Panc1 (cell line): ENCODE results near the gene CCDC68. TPM values are rescaled to one million over a fixed set of nuclear protein-coding genes. Genes with fewer than 3 reads are reported as not detected.

Experiments
- ATAC-seq: fragments of 200-7000 bp; cut with Tn5 transposase; 2 replicates; pipeline ENCODE4 v1.9.1; 2020; ENCODE audit warnings: mild to moderate bottlenecking, moderate library complexity
- BruUV-seq: library from RNA; stranded (reverse); fragments of 400-500 nt; replicated peaks from 2 replicates; lab custom pipeline; 2021; lab: Mats Ljungman, UMichigan
- CTCF ChIA-PET: fragments of 300-600 bp; sonication (Branson Sonifier 250); formaldehyde crosslinking; loops from one replicate; lab custom pipeline; 2022; ENCODE audit warnings: antibody characterized with exemption; lab: Charles Lee
- POLR2A ChIA-PET: fragments of 300-600 bp; sonication (Branson Sonifier 250); formaldehyde crosslinking; loops from one replicate; lab custom pipeline; 2022; ENCODE audit warnings: antibody characterized with exemption; lab: Charles Lee
- DNase-seq: peaks from one replicate; pipeline ENCODE4 v3.0.0-alpha.2; 2010; ENCODE audit warnings: low read depth, low spot score
- H3K27ac ChIP-seq: 2 replicates; pipeline ENCODE4 v1.5.1; 2011; ENCODE audit warnings: mild to moderate bottlenecking, low read length, inconsistent platforms
- H3K27me3 ChIP-seq: fragments of 200-500 bp; sonication (Bioruptor generic); 2 replicates; pipeline ENCODE4 v1.6.0; 2014; ENCODE audit warnings: low read length, inconsistent platforms; ENCODE audit not compliant: control insufficient read depth, insufficient read depth
- H3K36me3 ChIP-seq: fragments of 200-500 bp; sonication (Bioruptor generic); 2 replicates; pipeline ENCODE4 v1.5.1; 2014; ENCODE audit warnings: inconsistent platforms, mild to moderate bottlenecking, low read length, moderate library complexity; ENCODE audit not compliant: control insufficient read depth, insufficient read depth
- H3K4me1 ChIP-seq: 2 replicates; pipeline ENCODE4 v1.5.1; 2011; ENCODE audit warnings: inconsistent platforms, mild to moderate bottlenecking, low read length, moderate library complexity; ENCODE audit not compliant: control insufficient read depth, insufficient read depth
- H3K4me3 ChIP-seq, 2 experiments: 2 replicates each; pipeline ENCODE4 v1.5.1; 2011 to 2012; ENCODE audit warnings: low read depth in 2 of 2, low read length in 2 of 2, mild to moderate bottlenecking in 2 of 2, inconsistent platforms in 1 of 2, moderate library complexity in 1 of 2
- H3K9me3 ChIP-seq: fragments of 200-500 bp; sonication (Bioruptor generic); 2 replicates; pipeline ENCODE4 v1.5.1; 2014; ENCODE audit warnings: low read depth, mild to moderate bottlenecking, inconsistent platforms, low read length, moderate library complexity; ENCODE audit not compliant: control insufficient read depth, insufficient read depth
- POLR2AphosphoS5 ChIP-seq: IDR thresholded peaks from 2 replicates; pipeline ENCODE4 v1.6.1; 2012; ENCODE audit warnings: mild to moderate bottlenecking, low read depth, low read length, moderate library complexity
- SIN3A ChIP-seq: IDR thresholded peaks from 2 replicates; pipeline ENCODE4 v1.6.1; 2012; ENCODE audit warnings: low read depth, mild to moderate bottlenecking, low read length, moderate library complexity, borderline replicate concordance; ENCODE audit not compliant: insufficient read depth
- TCF7L2 ChIP-seq: IDR thresholded peaks from 2 replicates; pipeline ENCODE4 v1.6.1; 2011; ENCODE audit warnings: mild to moderate bottlenecking, low read depth, low read length, inconsistent platforms
- in situ Hi-C: cut with HindIII; loops from 2 replicates; pipeline ENCODE4 v1.10.0; 2016; ENCODE audit warnings: low sequenced_read_pairs, low pct_unique_long_range_greater_than_20kb
- intact Hi-C: fragments of 100-400 bp; cut with micrococcal nuclease; formaldehyde crosslinking; loops from one replicate; pipeline ENCODE4 v1.10.0; 2022; ENCODE audit not compliant: unreplicated experiment
- total RNA-seq: library from RNA; stranded (reverse); gene quantifications from one replicate; pipeline ENCODE4 v1.2.1, GENCODE V29; 2021; ENCODE audit not compliant: unreplicated experiment
- TF ChIP-seq, protein P1 (sequence below): fragments of 450-650 bp; IDR thresholded peaks from 2 replicates; pipeline ENCODE4 v1.5.1; 2017; ENCODE audit warnings: mild to moderate bottlenecking
- TF ChIP-seq, protein P2 (sequence below), 2 experiments: IDR thresholded peaks; 2 replicates each; pipeline ENCODE4 v1.6.1; 2011 to 2012; ENCODE audit warnings: low read depth in 2 of 2, control low read depth in 1 of 2, low read length in 1 of 2, mild to moderate bottlenecking in 1 of 2, moderate library complexity in 1 of 2; ENCODE audit not compliant: insufficient read depth in 1 of 2

CCDC68 gene
- total RNA-seq, 1 experiment from 2014 or later: 0.41 TPM

DNA sequence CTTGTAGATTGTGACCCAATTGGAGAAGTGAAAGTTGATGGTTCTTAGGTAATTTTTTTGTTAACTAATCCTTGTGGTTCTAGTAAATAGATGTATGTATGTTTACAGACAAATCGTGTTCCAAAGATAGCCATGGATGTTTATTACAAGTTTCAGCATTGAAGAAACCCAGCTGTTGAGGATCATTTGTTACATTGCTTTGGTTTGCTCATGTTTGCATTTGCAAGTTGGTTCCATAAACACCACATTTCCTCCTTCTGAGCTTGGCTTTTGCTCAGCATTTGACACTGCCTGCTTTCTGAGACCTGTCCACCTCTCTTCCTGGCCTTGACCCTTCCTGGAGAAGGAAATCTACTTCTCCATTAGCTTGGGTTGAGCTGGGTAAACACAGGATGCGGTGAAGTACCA, 1.8 kb upstream of the CCDC68 start:
- ATAC-seq: no peak
- ChIA-PET POLR2A (no interaction called here), CTCF (no interaction called here)
- H3K27ac ChIP-seq: no peak overlapping the region
- peaks cover 4% of the 10 kb centered on the region; the same call in 1 of the 2 replicates for H3K36me3 ChIP-seq
- intact Hi-C loops: no loop called here
- BruUV-seq: no TSS peak
- TF ChIP-seq, protein P1, sequence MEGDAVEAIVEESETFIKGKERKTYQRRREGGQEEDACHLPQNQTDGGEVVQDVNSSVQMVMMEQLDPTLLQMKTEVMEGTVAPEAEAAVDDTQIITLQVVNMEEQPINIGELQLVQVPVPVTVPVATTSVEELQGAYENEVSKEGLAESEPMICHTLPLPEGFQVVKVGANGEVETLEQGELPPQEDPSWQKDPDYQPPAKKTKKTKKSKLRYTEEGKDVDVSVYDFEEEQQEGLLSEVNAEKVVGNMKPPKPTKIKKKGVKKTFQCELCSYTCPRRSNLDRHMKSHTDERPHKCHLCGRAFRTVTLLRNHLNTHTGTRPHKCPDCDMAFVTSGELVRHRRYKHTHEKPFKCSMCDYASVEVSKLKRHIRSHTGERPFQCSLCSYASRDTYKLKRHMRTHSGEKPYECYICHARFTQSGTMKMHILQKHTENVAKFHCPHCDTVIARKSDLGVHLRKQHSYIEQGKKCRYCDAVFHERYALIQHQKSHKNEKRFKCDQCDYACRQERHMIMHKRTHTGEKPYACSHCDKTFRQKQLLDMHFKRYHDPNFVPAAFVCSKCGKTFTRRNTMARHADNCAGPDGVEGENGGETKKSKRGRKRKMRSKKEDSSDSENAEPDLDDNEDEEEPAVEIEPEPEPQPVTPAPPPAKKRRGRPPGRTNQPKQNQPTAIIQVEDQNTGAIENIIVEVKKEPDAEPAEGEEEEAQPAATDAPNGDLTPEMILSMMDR: no peak
- TF ChIP-seq SIN3A (no peak), POLR2AphosphoS5 (no peak), TCF7L2 (no peak)
- TF ChIP-seq, protein P2, sequence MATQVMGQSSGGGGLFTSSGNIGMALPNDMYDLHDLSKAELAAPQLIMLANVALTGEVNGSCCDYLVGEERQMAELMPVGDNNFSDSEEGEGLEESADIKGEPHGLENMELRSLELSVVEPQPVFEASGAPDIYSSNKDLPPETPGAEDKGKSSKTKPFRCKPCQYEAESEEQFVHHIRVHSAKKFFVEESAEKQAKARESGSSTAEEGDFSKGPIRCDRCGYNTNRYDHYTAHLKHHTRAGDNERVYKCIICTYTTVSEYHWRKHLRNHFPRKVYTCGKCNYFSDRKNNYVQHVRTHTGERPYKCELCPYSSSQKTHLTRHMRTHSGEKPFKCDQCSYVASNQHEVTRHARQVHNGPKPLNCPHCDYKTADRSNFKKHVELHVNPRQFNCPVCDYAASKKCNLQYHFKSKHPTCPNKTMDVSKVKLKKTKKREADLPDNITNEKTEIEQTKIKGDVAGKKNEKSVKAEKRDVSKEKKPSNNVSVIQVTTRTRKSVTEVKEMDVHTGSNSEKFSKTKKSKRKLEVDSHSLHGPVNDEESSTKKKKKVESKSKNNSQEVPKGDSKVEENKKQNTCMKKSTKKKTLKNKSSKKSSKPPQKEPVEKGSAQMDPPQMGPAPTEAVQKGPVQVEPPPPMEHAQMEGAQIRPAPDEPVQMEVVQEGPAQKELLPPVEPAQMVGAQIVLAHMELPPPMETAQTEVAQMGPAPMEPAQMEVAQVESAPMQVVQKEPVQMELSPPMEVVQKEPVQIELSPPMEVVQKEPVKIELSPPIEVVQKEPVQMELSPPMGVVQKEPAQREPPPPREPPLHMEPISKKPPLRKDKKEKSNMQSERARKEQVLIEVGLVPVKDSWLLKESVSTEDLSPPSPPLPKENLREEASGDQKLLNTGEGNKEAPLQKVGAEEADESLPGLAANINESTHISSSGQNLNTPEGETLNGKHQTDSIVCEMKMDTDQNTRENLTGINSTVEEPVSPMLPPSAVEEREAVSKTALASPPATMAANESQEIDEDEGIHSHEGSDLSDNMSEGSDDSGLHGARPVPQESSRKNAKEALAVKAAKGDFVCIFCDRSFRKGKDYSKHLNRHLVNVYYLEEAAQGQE (IDR thresholded peaks at IDR 0.05; ENCODE audit: insufficient read depth in 1 of 2, low read depth in 2 of 2, low read length in 1 of 2): no peak
- H3K4me3 ChIP-seq: no peak overlapping the region
- no peaks in the 10 kb centered on the region for H3K27me3 ChIP-seq
- no peak for DNase-seq
- in situ Hi-C loops: no loop called here
- no peaks in the 10 kb centered on the region for H3K9me3 ChIP-seq
- H3K4me1 ChIP-seq: no peaks in the 10 kb centered on the region

DNA sequence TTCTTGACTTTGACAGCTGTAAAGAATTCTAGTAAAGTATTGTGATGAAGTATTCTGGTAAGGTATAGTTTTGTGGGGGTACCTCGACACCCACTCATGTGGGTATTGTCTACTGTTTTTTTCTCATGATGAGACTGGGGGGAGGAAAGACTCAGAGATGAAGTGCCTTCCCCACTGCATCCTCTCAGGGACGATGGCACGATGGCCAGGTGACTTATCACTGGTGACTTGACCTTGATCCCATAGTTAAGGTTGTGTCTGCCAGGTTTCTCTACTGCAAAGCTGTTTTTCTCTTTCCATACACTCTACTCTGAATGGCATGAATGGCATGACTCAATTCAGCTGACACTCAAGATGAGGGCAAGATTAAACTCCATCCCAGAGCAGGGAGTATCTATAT, 936 bp upstream of the CCDC68 start:
- ATAC-seq (no peak), DNase-seq (no peak)
- Histone ChIP-seq H3K4me1 (no peaks in the 10 kb centered on the region), H3K36me3 (peaks cover 4% of the 10 kb centered on the region; the same call in 1 of the 2 replicates), H3K27me3 (no peaks in the 10 kb centered on the region), H3K4me3 (no peak overlapping the region), H3K27ac (no peak overlapping the region), H3K9me3 (no peaks in the 10 kb centered on the region)
- in situ Hi-C loops: no loop called here
- TF ChIP-seq, protein P2 (IDR thresholded peaks at IDR 0.05; ENCODE audit: insufficient read depth in 1 of 2, low read depth in 2 of 2, low read length in 1 of 2): no peak
- TF ChIP-seq, protein P1: no peak
- no peak for TF ChIP-seq SIN3A
- no peak for TF ChIP-seq POLR2AphosphoS5
- ChIA-PET CTCF (no interaction called here), POLR2A (no interaction called here)
- intact Hi-C loops: no loop called here
- no TSS peak for BruUV-seq
